Activated T-helper 17 cell treated with anti-CD3 and anti-CD28 coated beads, Interleukin-2, amount 50 U/mL, for 72 hours (primary cell): ENCODE measurements around the gene BDP1. TPM values are rescaled to one million over a fixed set of nuclear protein-coding genes. Genes with fewer than 3 reads are reported as not detected.
"Not testable (repeated sequence)": the region's sequence is repeated elsewhere in the genome, so short reads cannot be mapped to it uniquely, and the experiment has no call there.

Experiments
- ATAC-seq: fragments of 150-1000 bp; cut with Tn5 transposase; replicated peaks from 2 replicates; pipeline ENCODE4 v1.10.0; 2021; ENCODE audit warnings: mild to moderate bottlenecking, moderate library complexity
- H3K27ac Mint-ChIP-seq: one replicate; pipeline ENCODE4 v1.8.0; 2022; ENCODE audit warnings: mixed read lengths
- H3K27me3 Mint-ChIP-seq: one replicate; pipeline ENCODE4 v1.8.0; 2022; ENCODE audit warnings: mixed read lengths
- H3K36me3 Mint-ChIP-seq: one replicate; pipeline ENCODE4 v1.8.0; 2022; ENCODE audit warnings: low read depth, mild to moderate bottlenecking, mixed read lengths
- H3K4me1 Mint-ChIP-seq: one replicate; pipeline ENCODE4 v1.8.0; 2022; ENCODE audit warnings: mixed read lengths
- H3K4me3 Mint-ChIP-seq: one replicate; pipeline ENCODE4 v1.8.0; 2022; ENCODE audit warnings: mild to moderate bottlenecking, mixed read lengths
- H3K9me3 Mint-ChIP-seq: one replicate; pipeline ENCODE4 v1.8.0; 2022; ENCODE audit warnings: mixed read lengths
- total RNA-seq, 2 donors: library from RNA; stranded (reverse); gene quantifications; one replicate each; pipeline ENCODE4 v1.2.3, GENCODE V29; 2022

The BDP1 gene
- total RNA-seq, 2 donors from 2014 or later = 27.1 to 34.4 TPM

- no peak for ATAC-seq
- H3K27ac Mint-ChIP-seq = no peak overlapping the region
- no peaks in the 10 kb centered on the region for H3K4me1 Mint-ChIP-seq
- no peaks in the 10 kb centered on the region for H3K27me3 Mint-ChIP-seq
- peaks cover 3% of the 10 kb centered on the region for H3K9me3 Mint-ChIP-seq
- H3K4me3 Mint-ChIP-seq = no peak overlapping the region
- peaks cover 44% of the 10 kb centered on the region for H3K36me3 Mint-ChIP-seq
Measured at GRCh38 chr5:71573591-71573990, 118.1 kb downstream of the BDP1 start.

- ATAC-seq, H3K27ac Mint-ChIP-seq, H3K4me1 Mint-ChIP-seq, H3K27me3 Mint-ChIP-seq, H3K4me3 Mint-ChIP-seq, H3K9me3 Mint-ChIP-seq: not testable (repeated sequence)
- peaks cover 42% of the 10 kb centered on the region for H3K36me3 Mint-ChIP-seq
Measured at GRCh38 chr5:71575588-71575987, 120.1 kb downstream of the BDP1 start.

DNA sequence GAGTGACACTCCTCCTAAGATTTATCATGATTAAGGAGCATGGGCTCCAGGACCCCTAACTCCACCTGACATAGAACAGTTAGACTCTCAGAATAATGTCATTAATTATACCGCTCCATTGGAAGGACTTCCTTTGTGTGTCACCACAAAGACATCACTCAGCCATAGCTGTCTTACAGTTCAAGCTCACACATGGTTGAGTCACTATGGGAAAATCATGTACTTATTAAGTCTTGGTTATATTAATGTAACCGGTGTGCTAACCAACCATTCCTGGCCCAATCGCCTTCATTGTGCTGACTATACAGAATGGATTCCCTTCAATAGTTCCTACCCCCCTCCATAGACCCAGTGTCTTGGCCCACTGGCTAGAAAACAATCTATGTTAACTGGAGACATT lies 120.8 kb downstream of the BDP1 start:
- peaks cover 42% of the 10 kb centered on the region for H3K36me3 Mint-ChIP-seq
- ATAC-seq = no peak
- H3K4me1 Mint-ChIP-seq = no peaks in the 10 kb centered on the region
- no peaks in the 10 kb centered on the region for H3K27me3 Mint-ChIP-seq
- H3K4me3 Mint-ChIP-seq = no peak overlapping the region
- H3K9me3 Mint-ChIP-seq = peaks cover 3% of the 10 kb centered on the region
- no peak overlapping the region for H3K27ac Mint-ChIP-seq

- peaks cover 36% of the 10 kb centered on the region for H3K36me3 Mint-ChIP-seq
- not testable (repeated sequence) for H3K27me3 Mint-ChIP-seq, H3K9me3 Mint-ChIP-seq, H3K4me3 Mint-ChIP-seq, H3K4me1 Mint-ChIP-seq, H3K27ac Mint-ChIP-seq, ATAC-seq
Measured at GRCh38 chr5:71577839-71578238, 122.4 kb downstream of the BDP1 start.

DNA sequence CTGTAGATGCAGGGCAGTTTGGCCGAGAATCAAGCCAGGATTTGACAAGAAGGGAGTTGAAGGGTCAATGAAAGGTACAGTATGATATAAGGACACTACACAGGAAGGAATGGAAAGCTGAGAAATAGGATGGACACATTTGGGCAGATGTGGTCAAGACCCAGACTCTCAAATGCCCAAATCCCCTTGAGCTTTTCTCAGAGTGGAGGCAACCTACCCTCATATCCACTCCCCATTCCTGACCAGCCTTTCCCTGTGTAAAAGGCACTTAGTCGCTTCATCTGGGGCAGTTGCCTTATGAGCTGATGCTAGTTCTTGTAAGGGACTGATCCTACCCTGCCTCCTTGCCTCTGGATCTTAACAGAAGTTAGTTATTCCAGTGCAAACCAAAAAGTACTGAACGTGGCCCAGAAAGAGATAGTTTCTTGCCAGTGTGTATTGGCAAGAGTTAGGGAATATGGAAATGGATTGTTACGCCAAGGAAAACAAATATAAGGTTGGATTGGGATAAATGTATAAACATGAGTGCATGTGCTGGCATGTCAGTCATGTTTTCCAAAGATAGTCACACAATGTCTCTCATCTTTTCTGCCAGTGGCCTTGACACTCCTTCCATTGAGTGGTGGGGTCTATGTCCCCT lies 127.6 kb downstream of the BDP1 start:
- ATAC-seq = no peak
- Mint-ChIP-seq H3K4me1 (peaks cover 5% of the 10 kb centered on the region), H3K9me3 (no peaks in the 10 kb centered on the region), H3K27me3 (no peaks in the 10 kb centered on the region), H3K27ac (no peak overlapping the region), H3K4me3 (no peak overlapping the region), H3K36me3 (peaks cover 12% of the 10 kb centered on the region)

DNA sequence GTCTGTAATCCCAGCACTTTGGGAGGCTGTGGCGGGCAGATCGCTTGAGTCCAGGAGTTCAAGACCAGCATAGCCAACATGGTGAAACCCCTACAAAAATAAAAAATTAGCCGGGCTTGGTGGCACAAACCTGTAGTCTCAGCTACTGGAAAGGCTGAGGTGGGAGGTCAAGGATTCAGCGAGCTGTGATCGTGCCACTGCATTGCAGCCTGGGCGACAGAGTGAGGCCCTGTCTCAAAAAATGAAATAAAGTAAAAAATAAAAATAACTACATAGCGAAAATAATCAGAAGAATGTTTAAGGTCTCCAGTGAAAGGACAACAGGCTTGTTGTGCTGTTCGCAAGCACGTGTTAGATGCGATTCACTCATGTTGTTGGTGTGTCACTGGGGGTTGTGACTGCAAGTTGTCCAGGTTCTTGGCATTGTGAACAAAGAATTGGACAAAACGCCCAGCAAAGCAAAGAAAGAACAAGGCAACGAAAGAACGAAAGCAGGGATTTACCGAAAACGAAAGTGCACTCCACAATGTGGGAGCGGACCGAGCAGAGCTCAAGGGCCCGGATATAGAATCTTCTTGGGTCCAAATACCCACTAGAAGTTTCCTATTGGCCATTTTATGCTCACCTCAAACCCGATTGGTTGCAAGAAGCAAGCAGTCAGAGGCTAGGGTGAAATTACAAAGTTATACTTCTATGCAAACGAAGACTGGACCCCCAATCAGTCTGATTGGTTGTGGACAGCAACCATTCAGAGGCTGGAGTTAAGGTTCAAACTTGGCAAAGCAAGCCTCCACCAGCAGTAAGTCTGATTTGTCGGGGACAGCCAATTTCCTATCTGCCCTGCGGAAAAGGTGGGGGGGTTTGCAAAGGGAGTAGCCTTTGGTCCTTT lies 130.8 kb downstream of the BDP1 start:
- H3K4me3 Mint-ChIP-seq = peak overlapping the region; percentile 96
- ATAC-seq = no peak
- no peaks in the 10 kb centered on the region for H3K27me3 Mint-ChIP-seq
- peaks cover 8% of the 10 kb centered on the region for H3K36me3 Mint-ChIP-seq
- H3K27ac Mint-ChIP-seq = peak overlapping the region; percentile 98
- peaks cover 26% of the 10 kb centered on the region for H3K4me1 Mint-ChIP-seq
- no peaks in the 10 kb centered on the region for H3K9me3 Mint-ChIP-seq

DNA sequence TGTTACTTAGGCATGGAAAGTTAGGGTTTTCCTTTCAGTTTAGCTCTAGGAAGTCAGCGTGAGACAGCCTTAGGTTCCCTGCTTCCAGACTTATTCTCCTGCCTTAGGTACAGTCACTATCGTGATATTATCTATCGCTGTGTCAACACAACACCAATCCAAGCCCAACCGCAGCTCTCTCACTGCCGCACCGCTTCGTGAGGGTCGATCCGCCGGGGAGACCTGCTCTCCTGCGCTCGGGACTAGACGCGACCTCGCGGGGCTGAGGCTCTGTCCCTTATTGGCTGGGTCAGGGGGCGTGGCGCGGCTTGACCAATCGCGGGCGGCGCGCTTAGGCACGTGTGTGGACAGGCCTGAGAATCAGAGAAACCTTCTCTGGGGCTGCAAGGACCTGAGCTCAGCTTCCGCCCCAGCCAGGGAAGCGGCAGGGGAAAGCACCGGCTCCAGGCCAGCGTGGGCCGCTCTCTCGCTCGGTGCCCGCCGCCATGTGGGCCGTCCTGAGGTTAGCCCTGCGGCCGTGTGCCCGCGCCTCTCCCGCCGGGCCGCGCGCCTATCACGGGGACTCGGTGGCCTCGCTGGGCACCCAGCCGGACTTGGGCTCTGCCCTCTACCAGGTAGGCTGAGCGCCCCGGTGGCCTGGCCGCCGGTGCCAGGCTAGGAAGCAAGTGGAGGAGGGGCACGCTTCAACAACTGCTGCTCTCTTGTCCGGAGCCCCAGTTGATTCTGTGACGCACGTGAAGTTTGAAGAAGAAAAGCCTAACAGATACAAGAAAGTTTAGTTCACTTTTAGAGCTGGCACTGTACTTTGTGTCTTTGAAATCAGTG lies 131.7 kb downstream of the BDP1 start, which contains the start of gene MCCC2:
Gene MCCC2 (plus strand): TSS at position 400 of the 825 bp plus-strand sequence. CDS start 86 bp downstream, at position 486.
- peak; percentile 98 for ATAC-seq
- Mint-ChIP-seq H3K4me1 (peaks cover 26% of the 10 kb centered on the region), H3K27me3 (no peaks in the 10 kb centered on the region), H3K27ac (peak within 1 kb of the TSS; percentile 98), H3K9me3 (no peaks in the 10 kb centered on the region), H3K36me3 (peaks cover 8% of the 10 kb centered on the region), H3K4me3 (peak within 1 kb of the TSS; percentile 96)

- Mint-ChIP-seq H3K4me3 (peak overlapping the region; percentile 96), H3K27ac (peak overlapping the region; percentile 98), H3K27me3 (no peaks in the 10 kb centered on the region), H3K9me3 (no peaks in the 10 kb centered on the region), H3K36me3 (peaks cover 14% of the 10 kb centered on the region), H3K4me1 (peaks cover 26% of the 10 kb centered on the region)
- peak; percentile 13 for ATAC-seq
Measured at GRCh38 chr5:71587766-71588532, 132.5 kb downstream of the BDP1 start.

- peak overlapping the region; percentile 96 for H3K4me3 Mint-ChIP-seq
- peak overlapping the region; percentile 98 for H3K27ac Mint-ChIP-seq
- H3K27me3 Mint-ChIP-seq = no peaks in the 10 kb centered on the region
- no peak for ATAC-seq
- no peaks in the 10 kb centered on the region for H3K9me3 Mint-ChIP-seq
- peaks cover 26% of the 10 kb centered on the region for H3K4me1 Mint-ChIP-seq
- peaks cover 14% of the 10 kb centered on the region for H3K36me3 Mint-ChIP-seq
Measured at GRCh38 chr5:71588533-71588885, 133.1 kb downstream of the BDP1 start.

DNA sequence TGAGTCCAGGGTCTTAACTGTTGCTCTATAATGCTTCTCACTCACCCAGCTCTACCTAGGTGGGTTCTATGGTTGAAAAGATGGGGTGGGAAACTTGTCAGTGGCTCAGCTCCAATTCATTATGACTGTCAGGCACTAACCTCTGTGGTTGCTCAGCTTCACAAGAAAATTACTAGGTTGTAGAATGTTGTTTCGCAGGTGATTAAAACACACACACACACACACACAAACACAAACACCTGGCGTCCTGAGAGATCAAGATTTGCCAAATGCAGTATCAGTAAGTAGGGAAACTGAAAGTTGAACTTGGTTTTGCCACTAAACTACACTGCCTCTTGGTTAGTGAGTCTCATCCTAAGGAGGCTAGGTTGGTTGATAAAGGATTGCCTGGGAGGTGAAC lies 134.5 kb downstream of the BDP1 start:
- Mint-ChIP-seq H3K9me3 (no peaks in the 10 kb centered on the region), H3K27me3 (no peaks in the 10 kb centered on the region), H3K27ac (peak overlapping the region; percentile 58), H3K4me3 (peak overlapping the region; percentile 96), H3K4me1 (peaks cover 26% of the 10 kb centered on the region), H3K36me3 (peaks cover 25% of the 10 kb centered on the region)
- peak; percentile 8 for ATAC-seq

GRCh38 chr5:71591100-71591499 lies 135.6 kb downstream of the BDP1 start:
- no peak overlapping the region for H3K27ac Mint-ChIP-seq
- H3K27me3 Mint-ChIP-seq = no peaks in the 10 kb centered on the region
- H3K4me1 Mint-ChIP-seq = peaks cover 20% of the 10 kb centered on the region
- no peaks in the 10 kb centered on the region for H3K9me3 Mint-ChIP-seq
- peaks cover 37% of the 10 kb centered on the region for H3K36me3 Mint-ChIP-seq
- H3K4me3 Mint-ChIP-seq = peak overlapping the region; percentile 96
- ATAC-seq = no peak

DNA sequence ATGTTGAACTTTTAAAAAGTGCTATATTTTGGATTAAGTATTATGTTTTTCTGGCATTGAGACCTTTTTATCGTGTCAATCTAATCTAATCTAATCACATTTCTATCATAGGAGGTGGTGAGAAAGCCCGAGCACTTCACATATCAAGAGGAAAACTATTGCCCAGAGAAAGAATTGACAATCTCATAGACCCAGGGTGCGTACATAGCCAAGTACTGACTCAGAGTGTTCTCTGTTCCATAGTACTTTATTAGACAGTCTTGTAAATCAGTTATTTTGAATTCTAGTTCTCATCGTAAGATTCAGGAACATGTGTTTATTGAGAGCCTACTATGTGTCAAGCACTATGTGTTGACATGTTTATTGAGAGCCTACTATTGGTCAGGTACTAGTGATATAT lies 140.7 kb downstream of the BDP1 start:
- no peak overlapping the region for H3K4me3 Mint-ChIP-seq
- H3K27ac Mint-ChIP-seq = peak overlapping the region; percentile 2
- H3K27me3 Mint-ChIP-seq = no peaks in the 10 kb centered on the region

GRCh38 chr5:71597001-71597400 lies 141.6 kb downstream of the BDP1 start:
- Mint-ChIP-seq H3K27me3 (no peaks in the 10 kb centered on the region), H3K4me1 (peaks cover 12% of the 10 kb centered on the region), H3K36me3 (peaks cover 85% of the 10 kb centered on the region), H3K27ac (peak overlapping the region; percentile 2), H3K9me3 (no peaks in the 10 kb centered on the region), H3K4me3 (no peak overlapping the region)
- ATAC-seq = no peak

More for the DNA sequence above, 140.7 kb downstream of the BDP1 start:
- Mint-ChIP-seq H3K4me1 (peaks cover 6% of the 10 kb centered on the region), H3K36me3 (peaks cover 77% of the 10 kb centered on the region), H3K9me3 (no peaks in the 10 kb centered on the region)
- no peak for ATAC-seq

GRCh38 chr5:71600783-71601182 lies 145.3 kb downstream of the BDP1 start:
- Mint-ChIP-seq H3K9me3 (no peaks in the 10 kb centered on the region), H3K27me3 (no peaks in the 10 kb centered on the region), H3K36me3 (peaks cover 89% of the 10 kb centered on the region), H3K27ac (peak overlapping the region; percentile 92), H3K4me1 (peaks cover 13% of the 10 kb centered on the region), H3K4me3 (peak overlapping the region; percentile 70)
- no peak for ATAC-seq
